Small intestine (tissue), 7 donors: ENCODE measurements around the gene STON1. TPM values are rescaled to one million over a fixed set of nuclear protein-coding genes. Genes with fewer than 3 reads are reported as not detected.
"Not testable (repeated sequence)": the region's sequence is repeated elsewhere in the genome, so short reads cannot be mapped to it uniquely, and the experiment has no call there.

Source experiments
- DNase-seq, 2 donors: peaks; one replicate each; pipeline versions ENCODE4 v3.0.0 to v3.0.0-alpha.2; 2013
- FAIRE-seq: peaks from 2 replicates; lab custom pipeline; 2012; peaks lifted over from hg19 to GRCh38; lab: Jason Lieb, UNC
- H3K27ac ChIP-seq, 3 donors: one replicate each; pipeline ENCODE4 v1.5.1; 2013; ENCODE audit warnings: low read length in 2 of 3, mild to moderate bottlenecking in 2 of 3, control low read depth in 1 of 3, inconsistent platforms in 1 of 3, low read depth in 1 of 3, moderate library complexity in 1 of 3
- H3K27me3 ChIP-seq, 3 donors: one replicate each; pipeline ENCODE4 v1.6.1; 2013; ENCODE audit warnings: low read length in 3 of 3, inconsistent platforms in 1 of 3; ENCODE audit not compliant: control insufficient read depth in 3 of 3, insufficient read depth in 3 of 3
- H3K36me3 ChIP-seq, 3 donors: one replicate each; pipeline ENCODE4 v1.6.1; 2013; ENCODE audit warnings: low read length in 3 of 3, inconsistent platforms in 1 of 3, low read depth in 1 of 3, mild to moderate bottlenecking in 1 of 3, moderate library complexity in 1 of 3; ENCODE audit not compliant: control insufficient read depth in 3 of 3, insufficient read depth in 2 of 3
- H3K4me1 ChIP-seq, 3 donors: one replicate each; pipeline ENCODE4 v1.6.1; 2013; ENCODE audit warnings: low read length in 2 of 3, inconsistent platforms in 1 of 3, low read depth in 1 of 3, mild to moderate bottlenecking in 1 of 3, moderate library complexity in 1 of 3; ENCODE audit not compliant: control insufficient read depth in 3 of 3, insufficient read depth in 2 of 3
- H3K4me3 ChIP-seq, 3 donors: one replicate each; pipeline ENCODE4 v1.5.1; 2013; ENCODE audit warnings: low read length in 3 of 3, control low read depth in 1 of 3, inconsistent platforms in 1 of 3, low read depth in 1 of 3, mild to moderate bottlenecking in 1 of 3, moderate library complexity in 1 of 3
- H3K9me3 ChIP-seq, 2 donors: one replicate each; pipeline ENCODE4 v1.6.1; 2013; ENCODE audit warnings: low read depth in 1 of 2, low read length in 1 of 2; ENCODE audit not compliant: control insufficient read depth in 2 of 2, insufficient read depth in 1 of 2
- WGBS, 3 donors: extraction: QIAGEN DNeasy Blood & Tissue Kit; methylation state at CpG; one replicate each; pipeline ENCODE4 v1.1.7; 2013; 5-methylcytosine and 5-hydroxymethylcytosine counted together
- polyA plus RNA-seq, 4 donors: library from polyadenylated mRNA; stranded (reverse) in 3 of 4; unstranded in 1 of 4; fragments of 200-250 nt in 3 of 4; fragments of 120-200 nt in 1 of 4; gene quantifications; one replicate each; pipeline versions ENCODE4 v1.2.1 to v1.2.3, GENCODE V29; 2013
- donor health status: healthy with polysubstance abuse.
- donor health status: control.
- donor health status: control.
- donor health status: Bipolar disorder and iron deficiency.
- donor health status: healthy.

STON1 gene
- polyA plus RNA-seq, 4 donors, result 0.45 to 4.7 (median 2.5) TPM

DNA sequence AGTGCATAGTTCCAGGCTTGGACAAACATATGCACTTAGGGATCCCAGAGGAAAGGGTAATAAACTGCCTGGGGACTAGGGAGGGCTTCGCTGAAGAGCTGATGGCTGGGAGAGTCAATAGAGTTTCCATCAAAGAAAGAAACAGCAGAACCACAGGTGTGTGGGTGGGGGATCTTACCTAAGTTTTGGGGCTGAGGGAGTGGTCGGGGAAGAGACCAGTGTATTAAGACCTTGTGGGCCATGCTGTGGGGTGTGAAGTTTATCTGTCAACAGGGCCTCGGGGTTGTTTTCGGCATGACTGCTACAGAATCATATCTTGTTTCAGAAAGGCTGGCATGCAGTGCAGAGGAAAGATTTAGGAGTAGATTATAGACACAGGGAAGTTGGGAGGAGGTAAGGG, 56.5 kb downstream of the STON1 start:
- no peak for FAIRE-seq

DNA sequence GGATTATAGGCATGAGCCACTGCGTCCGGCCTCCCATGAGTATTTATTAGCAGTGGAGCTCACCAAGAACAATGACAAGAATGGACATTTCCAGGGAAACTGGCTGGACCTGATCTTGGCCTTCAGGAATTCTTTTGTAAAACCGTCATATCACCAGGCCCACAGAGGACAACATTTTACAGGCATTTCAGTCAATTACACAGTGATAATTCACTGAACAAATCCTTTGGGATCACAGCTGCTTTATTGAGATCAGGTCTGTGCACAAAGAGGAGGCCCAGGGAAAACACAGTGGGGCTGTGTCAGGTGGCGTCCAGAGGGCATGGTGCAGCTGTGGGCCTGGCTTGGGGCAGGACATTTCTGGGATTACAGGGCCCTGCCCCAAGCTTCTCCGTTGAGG, 57.6 kb downstream of the STON1 start:
- WGBS, 3 donors, result 76 to 84% (median 83%) methylated on average over 5 of the region's 5 CpGs
- DNase-seq, result no peak

More for the DNA sequence above, 56.5 kb downstream of the STON1 start:
- Histone ChIP-seq H3K27ac (no peak overlapping the region), H3K4me1 (no peaks in the 10 kb centered on the region), H3K9me3 (no peaks in the 10 kb centered on the region), H3K4me3 (no peak overlapping the region), H3K27me3 (no peaks in the 10 kb centered on the region), H3K36me3 (peaks cover 0 to 3% (median 0%) of the 10 kb centered on the region in 3 donors)
- 46 to 54% (median 53%) methylated on average over 4 of the region's 4 CpGs for WGBS, 3 donors
- DNase-seq, result no peak

DNA sequence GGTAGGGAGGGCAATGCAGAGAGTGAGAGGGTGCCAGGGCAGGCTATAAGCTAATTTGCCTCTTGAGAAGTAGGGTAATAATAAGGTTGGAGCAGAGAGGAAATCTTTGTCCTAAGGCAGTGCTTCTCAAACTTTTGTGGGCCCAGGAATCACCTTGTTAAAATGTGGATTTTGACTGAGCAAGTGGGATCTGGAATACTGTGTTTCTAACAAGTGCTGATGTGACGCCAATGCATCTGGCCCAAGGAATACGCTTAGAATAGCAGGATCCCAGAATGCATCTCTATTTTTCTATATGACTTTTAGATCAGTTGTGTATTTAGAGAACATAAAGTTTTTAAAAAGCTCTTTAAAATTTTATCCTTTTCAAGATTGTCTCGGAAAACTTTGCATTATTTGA, 58.0 kb downstream of the STON1 start:
- H3K27me3 ChIP-seq, result no peaks in the 10 kb centered on the region
- H3K9me3 ChIP-seq, result no peaks in the 10 kb centered on the region
- 91 to 94% (median 94%) methylated on average over 3 of the region's 3 CpGs for WGBS, 3 donors
- H3K4me3 ChIP-seq, result no peak overlapping the region
- peaks cover 0 to 3% (median 0%) of the 10 kb centered on the region in 3 donors for H3K36me3 ChIP-seq
- DNase-seq (no peak), FAIRE-seq (no peak)
- no peak overlapping the region for H3K27ac ChIP-seq
- no peaks in the 10 kb centered on the region for H3K4me1 ChIP-seq

More for the DNA sequence above, 57.6 kb downstream of the STON1 start:
- H3K4me3 ChIP-seq, result no peak overlapping the region
- no peaks in the 10 kb centered on the region for H3K9me3 ChIP-seq
- FAIRE-seq, result no peak
- H3K4me1 ChIP-seq, result no peaks in the 10 kb centered on the region
- no peak overlapping the region for H3K27ac ChIP-seq
- H3K27me3 ChIP-seq, result no peaks in the 10 kb centered on the region
- H3K36me3 ChIP-seq, result peaks cover 0 to 3% (median 0%) of the 10 kb centered on the region in 3 donors

DNA sequence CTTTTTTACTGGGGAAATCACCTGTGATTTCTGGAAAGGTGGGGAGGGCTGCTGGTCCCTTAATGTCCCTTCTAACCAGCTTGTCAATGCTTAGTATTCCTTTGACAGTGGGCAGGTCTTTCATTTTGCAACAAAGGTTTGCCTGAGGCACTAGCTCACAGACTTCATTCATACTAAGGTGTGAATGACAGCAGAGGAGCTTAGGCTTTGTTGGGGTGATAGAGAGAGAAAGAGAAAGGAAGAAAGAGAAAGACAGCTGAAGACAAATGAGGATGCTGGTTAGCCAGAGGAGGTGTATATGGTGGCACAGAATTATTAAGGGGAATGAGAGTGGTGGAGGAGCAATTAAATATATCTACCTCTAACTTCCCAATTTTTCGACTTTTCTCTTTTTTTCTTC, 58.8 kb downstream of the STON1 start:
- Histone ChIP-seq H3K27me3 (no peaks in the 10 kb centered on the region), H3K4me3 (no peak overlapping the region), H3K4me1 (no peaks in the 10 kb centered on the region), H3K36me3 (peaks cover 0 to 3% (median 0%) of the 10 kb centered on the region in 3 donors), H3K9me3 (no peaks in the 10 kb centered on the region), H3K27ac (no peak overlapping the region)
- no peak for FAIRE-seq
- DNase-seq, result no peak
- WGBS, 3 donors, result 47 to 92% (median 55%) methylated on average over 1 of the region's 1 CpG

DNA sequence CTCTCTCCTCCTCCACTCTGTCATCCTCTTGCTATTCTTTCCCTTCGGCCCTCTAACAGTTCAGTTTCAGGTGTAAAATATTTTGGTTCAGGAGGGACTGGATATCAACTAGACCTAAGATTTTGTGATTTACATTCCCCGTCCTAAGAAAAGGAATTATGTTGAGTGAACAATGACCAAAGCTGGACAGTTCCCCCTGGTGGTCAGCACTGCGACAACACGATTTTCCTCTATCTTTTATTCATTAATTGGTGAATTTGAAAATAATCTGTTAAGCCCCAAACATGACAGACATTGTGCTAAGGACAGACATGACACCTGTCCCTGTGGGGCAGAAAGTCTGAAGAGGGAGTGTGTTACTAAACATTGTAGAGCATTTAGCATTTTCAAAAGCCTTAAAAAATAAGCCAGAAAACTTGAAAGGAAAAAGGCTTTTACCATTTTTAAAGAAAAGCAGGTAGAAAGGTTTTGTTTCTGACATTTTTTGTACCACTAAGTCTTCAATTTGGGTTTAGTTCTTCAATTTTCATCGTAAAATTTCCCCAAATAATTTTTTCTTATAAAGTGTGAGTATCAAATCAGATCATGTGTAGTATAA, 59.3 kb downstream of the STON1 start:
- 31 to 38% (median 34%) methylated on average over 5 of the region's 5 CpGs for WGBS, 3 donors

DNA sequence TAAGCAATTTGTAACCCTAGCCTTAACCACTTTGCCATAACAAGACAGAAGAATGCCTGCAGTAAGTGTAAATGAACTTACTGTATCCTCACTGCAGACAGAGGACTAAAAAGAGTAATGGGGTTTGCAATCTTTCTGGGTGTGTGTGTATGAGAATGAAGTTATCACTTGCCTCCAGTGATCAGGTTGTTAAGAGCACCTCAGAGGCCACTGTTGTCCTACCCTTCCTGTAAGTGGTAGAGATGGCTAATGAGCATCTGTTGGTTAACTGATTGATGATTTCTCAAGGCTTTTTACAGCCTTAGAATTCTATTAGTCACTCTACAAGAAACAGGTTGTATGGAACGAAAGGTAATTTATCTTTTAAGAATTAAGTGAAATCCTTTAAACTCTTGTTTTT, 60.1 kb downstream of the STON1 start:
- WGBS, 3 donors, result 70 to 87% (median 71%) methylated on average over 1 of the region's 1 CpG
- FAIRE-seq, result no peak

More for the DNA sequence above, 59.3 kb downstream of the STON1 start:
- Histone ChIP-seq H3K4me1 (no peaks in the 10 kb centered on the region), H3K9me3 (no peaks in the 10 kb centered on the region), H3K4me3 (no peak overlapping the region), H3K27me3 (no peaks in the 10 kb centered on the region), H3K27ac (no peak overlapping the region), H3K36me3 (peaks cover 0 to 3% (median 0%) of the 10 kb centered on the region in 3 donors)
- DNase-seq (peak; percentile 4 to 34), FAIRE-seq (no peak)

DNA sequence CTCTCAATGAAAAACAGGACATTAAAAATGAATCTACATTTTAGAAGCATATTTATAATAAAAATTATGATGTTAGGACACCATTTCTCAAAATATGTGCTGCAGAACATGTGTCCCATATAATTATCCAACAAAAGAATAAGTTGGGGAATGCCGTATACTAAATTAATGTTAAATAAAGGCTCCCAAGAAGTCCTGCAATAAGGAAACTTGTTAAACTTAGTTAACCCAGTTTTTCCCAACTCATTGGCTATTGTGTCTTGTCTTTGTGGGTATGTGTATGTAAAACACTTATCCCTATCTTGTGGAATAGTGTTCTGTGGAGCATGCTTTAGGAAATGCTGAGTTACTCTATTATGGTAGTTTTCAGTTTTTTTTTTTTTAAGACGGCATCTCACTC, 62.1 kb downstream of the STON1 start:
- Histone ChIP-seq H3K4me1 (no peaks in the 10 kb centered on the region), H3K9me3 (no peaks in the 10 kb centered on the region), H3K27ac (no peak overlapping the region), H3K4me3 (no peak overlapping the region), H3K36me3 (no peaks in the 10 kb centered on the region), H3K27me3 (no peaks in the 10 kb centered on the region)
- FAIRE-seq, result no peak
- no peak for DNase-seq
- 84 to 95% (median 92%) methylated on average over 2 of the region's 2 CpGs for WGBS, 3 donors

More for the DNA sequence above, 60.1 kb downstream of the STON1 start:
- Histone ChIP-seq H3K36me3 (no peaks in the 10 kb centered on the region), H3K9me3 (no peaks in the 10 kb centered on the region), H3K27me3 (no peaks in the 10 kb centered on the region), H3K4me3 (no peak overlapping the region), H3K27ac (no peak overlapping the region), H3K4me1 (no peaks in the 10 kb centered on the region)
- DNase-seq, result no peak

DNA sequence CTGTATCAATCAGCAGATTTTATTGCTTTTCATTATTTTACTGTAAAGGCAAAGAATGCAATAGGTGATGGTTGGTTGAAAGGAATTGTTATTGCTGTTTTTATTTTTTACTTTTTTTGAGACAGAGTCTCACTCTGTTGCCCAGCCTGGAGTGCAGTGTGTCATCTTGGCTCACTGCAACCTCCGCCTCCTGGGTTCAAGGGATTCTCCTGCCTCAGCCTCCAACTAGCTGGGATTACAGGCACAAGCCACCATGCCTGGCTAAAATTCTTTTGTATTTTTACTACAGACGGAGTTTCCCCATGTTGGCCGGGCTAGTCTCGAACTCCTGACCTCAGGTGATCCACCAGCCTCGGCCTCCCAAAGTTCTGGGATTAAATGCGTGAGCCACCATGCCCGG, 66.8 kb downstream of the STON1 start:
- not testable (repeated sequence) for H3K27ac ChIP-seq, H3K4me1 ChIP-seq, H3K9me3 ChIP-seq, H3K36me3 ChIP-seq, H3K4me3 ChIP-seq, FAIRE-seq, DNase-seq, H3K27me3 ChIP-seq
- WGBS, 3 donors, result 90 to 99% (median 96%) methylated on average over 7 of the region's 7 CpGs

DNA sequence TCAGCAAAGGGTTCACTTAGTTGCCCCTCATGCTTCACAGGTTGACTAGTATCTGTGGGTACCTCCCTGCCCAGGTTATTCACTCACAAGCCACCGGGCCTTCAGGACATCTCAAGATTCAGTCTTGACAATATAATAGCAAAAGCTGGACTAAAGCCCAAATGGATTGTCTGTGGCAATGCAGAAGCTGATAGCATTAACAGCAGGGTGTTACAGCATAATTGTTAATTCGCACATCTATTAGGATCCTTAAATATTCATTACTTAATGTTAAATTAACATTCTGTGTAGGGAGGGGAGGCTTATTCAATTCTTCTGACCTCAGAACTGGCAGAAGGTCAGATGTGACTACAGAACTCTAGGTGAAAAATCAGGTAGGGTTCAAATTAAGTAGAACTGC, 67.5 kb downstream of the STON1 start:
- no peak for DNase-seq
- Histone ChIP-seq H3K27me3 (no peaks in the 10 kb centered on the region), H3K4me1 (no peaks in the 10 kb centered on the region), H3K36me3 (no peaks in the 10 kb centered on the region), H3K9me3 (no peaks in the 10 kb centered on the region), H3K4me3 (no peak overlapping the region), H3K27ac (no peak overlapping the region)
- no peak for FAIRE-seq
- WGBS, 3 donors, result 43 to 86% (median 45%) methylated on average over 2 of the region's 2 CpGs
